Panc1 (cell line): Measurements from ENCODE around the gene DDX41. TPM values are rescaled to one million over a fixed set of nuclear protein-coding genes. Genes with fewer than 3 reads are reported as not detected.

Source experiments
- ATAC-seq: fragments of 200-7000 bp; cut with Tn5 transposase; 2 replicates; pipeline ENCODE4 v1.9.1; 2020; ENCODE audit warnings: mild to moderate bottlenecking, moderate library complexity
- BruUV-seq: library from RNA; stranded (reverse); fragments of 400-500 nt; replicated peaks from 2 replicates; lab custom pipeline; 2021; lab: Mats Ljungman, UMichigan
- CTCF ChIA-PET: fragments of 300-600 bp; sonication (Branson Sonifier 250); formaldehyde crosslinking; loops from one replicate; lab custom pipeline; 2022; ENCODE audit warnings: antibody characterized with exemption; lab: Charles Lee
- POLR2A ChIA-PET: fragments of 300-600 bp; sonication (Branson Sonifier 250); formaldehyde crosslinking; loops from one replicate; lab custom pipeline; 2022; ENCODE audit warnings: antibody characterized with exemption; lab: Charles Lee
- DNase-seq: peaks from one replicate; pipeline ENCODE4 v3.0.0-alpha.2; 2010; ENCODE audit warnings: low read depth, low spot score
- H3K27ac ChIP-seq: 2 replicates; pipeline ENCODE4 v1.5.1; 2011; ENCODE audit warnings: mild to moderate bottlenecking, low read length, inconsistent platforms
- H3K27me3 ChIP-seq: fragments of 200-500 bp; sonication (Bioruptor generic); 2 replicates; pipeline ENCODE4 v1.6.0; 2014; ENCODE audit warnings: low read length, inconsistent platforms; ENCODE audit not compliant: control insufficient read depth, insufficient read depth
- H3K36me3 ChIP-seq: fragments of 200-500 bp; sonication (Bioruptor generic); 2 replicates; pipeline ENCODE4 v1.5.1; 2014; ENCODE audit warnings: inconsistent platforms, mild to moderate bottlenecking, low read length, moderate library complexity; ENCODE audit not compliant: control insufficient read depth, insufficient read depth
- H3K4me1 ChIP-seq: 2 replicates; pipeline ENCODE4 v1.5.1; 2011; ENCODE audit warnings: inconsistent platforms, mild to moderate bottlenecking, low read length, moderate library complexity; ENCODE audit not compliant: control insufficient read depth, insufficient read depth
- H3K4me3 ChIP-seq, 2 experiments: 2 replicates each; pipeline ENCODE4 v1.5.1; 2011 to 2012; ENCODE audit warnings: low read depth in 2 of 2, low read length in 2 of 2, mild to moderate bottlenecking in 2 of 2, inconsistent platforms in 1 of 2, moderate library complexity in 1 of 2
- H3K9me3 ChIP-seq: fragments of 200-500 bp; sonication (Bioruptor generic); 2 replicates; pipeline ENCODE4 v1.5.1; 2014; ENCODE audit warnings: low read depth, mild to moderate bottlenecking, inconsistent platforms, low read length, moderate library complexity; ENCODE audit not compliant: control insufficient read depth, insufficient read depth
- CTCF ChIP-seq: fragments of 450-650 bp; IDR thresholded peaks from 2 replicates; pipeline ENCODE4 v1.5.1; 2017; ENCODE audit warnings: mild to moderate bottlenecking
- POLR2AphosphoS5 ChIP-seq: IDR thresholded peaks from 2 replicates; pipeline ENCODE4 v1.6.1; 2012; ENCODE audit warnings: mild to moderate bottlenecking, low read depth, low read length, moderate library complexity
- REST ChIP-seq, 2 experiments: IDR thresholded peaks; 2 replicates each; pipeline ENCODE4 v1.6.1; 2011 to 2012; ENCODE audit warnings: low read depth in 2 of 2, control low read depth in 1 of 2, low read length in 1 of 2, mild to moderate bottlenecking in 1 of 2, moderate library complexity in 1 of 2; ENCODE audit not compliant: insufficient read depth in 1 of 2
- SIN3A ChIP-seq: IDR thresholded peaks from 2 replicates; pipeline ENCODE4 v1.6.1; 2012; ENCODE audit warnings: low read depth, mild to moderate bottlenecking, low read length, moderate library complexity, borderline replicate concordance; ENCODE audit not compliant: insufficient read depth
- TCF7L2 ChIP-seq: IDR thresholded peaks from 2 replicates; pipeline ENCODE4 v1.6.1; 2011; ENCODE audit warnings: mild to moderate bottlenecking, low read depth, low read length, inconsistent platforms
- in situ Hi-C: cut with HindIII; loops from 2 replicates; pipeline ENCODE4 v1.10.0; 2016; ENCODE audit warnings: low sequenced_read_pairs, low pct_unique_long_range_greater_than_20kb
- intact Hi-C: fragments of 100-400 bp; cut with micrococcal nuclease; formaldehyde crosslinking; loops from one replicate; pipeline ENCODE4 v1.10.0; 2022; ENCODE audit not compliant: unreplicated experiment
- total RNA-seq: library from RNA; stranded (reverse); gene quantifications from one replicate; pipeline ENCODE4 v1.2.1, GENCODE V29; 2021; ENCODE audit not compliant: unreplicated experiment

DDX41 gene
- total RNA-seq, 1 experiment from 2014 or later = 111 TPM

- ChIA-PET CTCF (no interaction called here), POLR2A (interaction anchor here (0.6 kb wide), 1 partner anchor 1033 kb away, joined by 7 read pairs; no protein-coding TSS in a partner anchor)
- no peak for ATAC-seq
- DNase-seq = no peak
- no peak overlapping the region for H3K27ac ChIP-seq
- BruUV-seq = no TSS peak
- H3K9me3 ChIP-seq = no peaks in the 10 kb centered on the region
- intact Hi-C loops (no loop called here), in situ Hi-C loops (no loop called here)
- TF ChIP-seq SIN3A (no peak), CTCF (no peak), POLR2AphosphoS5 (no peak; the same call in 1 of the 2 replicates), TCF7L2 (no peak), REST (IDR thresholded peaks at IDR 0.05; ENCODE audit: insufficient read depth in 1 of 2, low read depth in 2 of 2, low read length in 1 of 2) (no peak)
- no peaks in the 10 kb centered on the region; the same call in none of the 2 replicates for H3K36me3 ChIP-seq
- peaks cover 28% of the 10 kb centered on the region for H3K4me1 ChIP-seq
- no peaks in the 10 kb centered on the region for H3K27me3 ChIP-seq
- H3K4me3 ChIP-seq = no peak overlapping the region
Measured at GRCh38 chr5:177467436-177467835, 49.3 kb downstream of the DDX41 start.

GRCh38 chr5:177466861-177467260, 49.9 kb downstream of the DDX41 start:
- no peak overlapping the region for H3K27ac ChIP-seq
- ChIA-PET POLR2A (interaction anchor here (0.6 kb wide), 1 partner anchor 1033 kb away, joined by 7 read pairs; no protein-coding TSS in a partner anchor), CTCF (no interaction called here)
- BruUV-seq = no TSS peak
- in situ Hi-C loops (no loop called here), intact Hi-C loops (no loop called here)
- no peak for DNase-seq
- H3K27me3 ChIP-seq = no peaks in the 10 kb centered on the region
- peaks cover 22% of the 10 kb centered on the region for H3K4me1 ChIP-seq
- no peak overlapping the region for H3K4me3 ChIP-seq
- no peaks in the 10 kb centered on the region for H3K9me3 ChIP-seq
- TF ChIP-seq TCF7L2 (no peak), REST (IDR thresholded peaks at IDR 0.05; ENCODE audit: insufficient read depth in 1 of 2, low read depth in 2 of 2, low read length in 1 of 2) (no peak), POLR2AphosphoS5 (no peak), SIN3A (no peak), CTCF (no peak)
- H3K36me3 ChIP-seq = no peaks in the 10 kb centered on the region; the same call in 1 of the 2 replicates
- no peak for ATAC-seq
